ENCODE results near the gene TMEM139.

DNA sequence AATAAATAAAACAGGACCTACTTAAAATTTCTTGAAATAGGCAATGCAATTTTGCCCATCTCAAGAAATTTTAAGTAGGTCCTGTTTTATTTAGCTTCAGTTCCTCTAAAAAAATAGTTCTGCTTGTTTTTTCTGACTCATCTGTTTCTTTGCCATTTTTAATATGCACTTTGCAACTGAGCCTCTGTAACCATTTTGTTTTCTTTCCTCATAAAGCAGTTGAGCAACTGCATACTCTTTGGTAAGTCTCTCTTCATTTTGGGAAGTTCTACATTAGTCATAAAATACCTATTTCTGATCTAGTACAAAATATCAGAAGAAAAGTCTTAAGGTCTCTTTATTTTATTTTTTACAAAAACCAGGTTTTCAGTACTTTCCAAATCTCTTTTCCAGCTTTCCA lies 44.9 kb upstream of the TMEM139 start:
- TF ChIP-seq, protein P1, sequence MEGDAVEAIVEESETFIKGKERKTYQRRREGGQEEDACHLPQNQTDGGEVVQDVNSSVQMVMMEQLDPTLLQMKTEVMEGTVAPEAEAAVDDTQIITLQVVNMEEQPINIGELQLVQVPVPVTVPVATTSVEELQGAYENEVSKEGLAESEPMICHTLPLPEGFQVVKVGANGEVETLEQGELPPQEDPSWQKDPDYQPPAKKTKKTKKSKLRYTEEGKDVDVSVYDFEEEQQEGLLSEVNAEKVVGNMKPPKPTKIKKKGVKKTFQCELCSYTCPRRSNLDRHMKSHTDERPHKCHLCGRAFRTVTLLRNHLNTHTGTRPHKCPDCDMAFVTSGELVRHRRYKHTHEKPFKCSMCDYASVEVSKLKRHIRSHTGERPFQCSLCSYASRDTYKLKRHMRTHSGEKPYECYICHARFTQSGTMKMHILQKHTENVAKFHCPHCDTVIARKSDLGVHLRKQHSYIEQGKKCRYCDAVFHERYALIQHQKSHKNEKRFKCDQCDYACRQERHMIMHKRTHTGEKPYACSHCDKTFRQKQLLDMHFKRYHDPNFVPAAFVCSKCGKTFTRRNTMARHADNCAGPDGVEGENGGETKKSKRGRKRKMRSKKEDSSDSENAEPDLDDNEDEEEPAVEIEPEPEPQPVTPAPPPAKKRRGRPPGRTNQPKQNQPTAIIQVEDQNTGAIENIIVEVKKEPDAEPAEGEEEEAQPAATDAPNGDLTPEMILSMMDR (IDR thresholded peaks at IDR 0.05; ENCODE audit: borderline replicate concordance, extremely low read depth, low read length, poor library complexity, severe bottlenecking), result no peak
- TF ChIP-seq EZH2 (IDR thresholded peaks at IDR 0.05; ENCODE audit: borderline replicate concordance, low read depth, low read length, severe bottlenecking), result no peak
